Cerebellar nuclear complex (tissue), 1 donor: ENCODE measurements around the gene HS3ST3A1.

ENCODE experiments used
- DNase-seq, 2 experiments: peaks; one replicate each; lab custom pipeline; 2025; lab: John Stamatoyannopoulos, UW

Gene HS3ST3A1

DNA sequence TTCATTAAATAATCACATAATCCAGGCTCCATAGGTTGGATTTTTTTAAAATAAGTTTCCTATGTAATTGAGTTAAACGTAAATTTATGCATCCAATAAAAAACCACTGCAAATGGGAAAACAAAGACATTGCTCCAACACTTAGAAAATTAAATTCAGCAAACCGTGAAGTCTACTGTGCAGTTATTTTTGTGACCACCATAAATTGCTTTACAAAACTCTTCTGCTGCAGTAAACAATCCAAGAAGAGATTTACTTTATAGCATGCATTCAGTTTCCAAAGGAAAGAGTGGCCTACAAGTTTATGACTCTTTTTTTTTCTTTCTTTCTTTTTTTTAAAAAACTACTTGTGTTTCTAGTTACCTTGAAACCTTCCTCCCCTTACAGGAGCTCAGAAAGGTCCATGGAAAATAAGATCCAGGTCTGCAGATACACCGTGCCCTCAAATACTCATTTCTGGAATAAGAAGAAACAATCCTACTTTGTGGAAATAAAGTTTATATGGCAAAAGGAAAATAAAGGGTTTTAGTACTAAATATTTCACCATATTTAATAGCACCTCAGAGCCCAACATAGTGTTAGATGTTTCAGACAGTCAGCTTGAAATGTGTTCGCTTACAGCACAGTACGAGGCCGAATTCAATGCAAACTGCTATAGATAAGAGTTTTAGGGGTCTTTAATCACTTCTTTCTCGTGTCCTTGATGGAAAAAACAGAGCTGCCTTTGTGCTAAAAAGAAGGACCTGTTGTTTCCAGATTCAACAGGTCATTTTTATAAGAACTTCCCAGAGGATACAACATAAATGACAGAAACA, 3.2 kb downstream of the HS3ST3A1 start:
- DNase-seq, result no peak

DNA sequence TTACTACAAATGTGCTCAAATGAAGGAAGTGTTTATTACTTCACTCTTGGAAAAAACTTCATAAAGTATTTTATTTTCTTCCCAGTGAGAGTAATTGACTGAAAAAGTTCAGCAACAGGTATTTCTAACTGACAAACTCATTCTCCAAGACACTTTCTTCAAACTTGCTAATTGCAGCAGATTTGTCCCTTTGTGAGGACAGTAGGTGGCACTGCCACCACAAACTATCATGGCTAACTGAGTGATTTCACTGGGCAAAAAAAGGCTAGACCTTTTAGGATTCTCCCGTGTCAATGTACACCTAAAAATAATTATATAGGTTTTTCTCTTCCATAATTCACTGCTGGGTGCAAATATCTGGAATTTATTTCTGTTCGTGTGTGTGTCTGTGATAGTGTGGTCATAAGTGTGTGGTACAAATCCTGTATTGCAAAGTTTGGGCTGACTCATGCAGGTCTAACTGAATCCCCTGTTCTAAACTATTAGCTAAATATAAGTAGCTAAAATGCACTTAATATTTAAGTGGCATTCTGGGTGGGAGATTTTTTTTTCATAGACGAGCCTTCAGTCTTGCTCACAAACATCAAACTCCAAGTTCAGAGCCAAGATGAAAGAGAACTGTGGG, 3.9 kb downstream of the HS3ST3A1 start:
- no peak for DNase-seq

DNA sequence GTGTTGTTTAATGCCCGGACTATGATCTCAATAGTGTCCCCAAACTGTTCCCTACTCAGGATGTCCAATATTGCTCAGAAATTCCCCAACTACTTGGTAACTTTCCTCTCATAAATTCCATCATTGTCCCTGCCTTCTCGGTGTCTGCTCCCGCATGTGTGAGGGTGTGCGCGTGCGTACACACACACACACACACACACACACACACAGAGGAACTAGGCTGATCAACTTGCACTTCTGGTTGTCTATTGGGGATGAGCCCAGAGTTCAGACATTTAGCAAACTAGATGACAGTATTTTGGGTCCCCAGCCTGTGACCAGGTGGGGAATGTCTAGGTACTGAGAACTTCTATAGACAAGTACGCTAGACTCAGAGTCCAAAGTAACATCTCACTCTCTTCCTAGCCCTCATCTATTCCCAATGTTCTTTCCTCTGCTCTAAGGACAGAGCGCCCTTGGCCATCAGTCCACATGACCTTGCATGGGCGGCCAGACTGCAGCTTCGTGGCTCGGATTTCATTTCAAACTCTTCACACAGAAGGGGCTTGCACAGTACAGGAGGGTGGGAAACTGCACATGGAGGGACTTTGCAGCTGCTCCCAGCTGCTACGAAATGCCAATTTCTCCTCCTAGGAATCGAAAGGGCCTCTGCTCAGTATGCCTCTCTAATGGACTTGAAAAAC, 5.3 kb downstream of the HS3ST3A1 start:
- no peak for DNase-seq

GRCh38 chr17:13595599-13595899, 6.2 kb downstream of the HS3ST3A1 start:
- DNase-seq, result no peak

GRCh38 chr17:13594762-13595598, 6.7 kb downstream of the HS3ST3A1 start:
- DNase-seq, result no peak

- no peak for DNase-seq
Measured at GRCh38 chr17:13594310-13594709, 7.4 kb downstream of the HS3ST3A1 start.

- DNase-seq, result no peak
Measured at GRCh38 chr17:13593757-13594156, 8.0 kb downstream of the HS3ST3A1 start.

- no peak for DNase-seq
Measured at GRCh38 chr17:13593021-13593751, 8.5 kb downstream of the HS3ST3A1 start.

GRCh38 chr17:13592427-13592826, 9.3 kb downstream of the HS3ST3A1 start:
- DNase-seq, result no peak

DNA sequence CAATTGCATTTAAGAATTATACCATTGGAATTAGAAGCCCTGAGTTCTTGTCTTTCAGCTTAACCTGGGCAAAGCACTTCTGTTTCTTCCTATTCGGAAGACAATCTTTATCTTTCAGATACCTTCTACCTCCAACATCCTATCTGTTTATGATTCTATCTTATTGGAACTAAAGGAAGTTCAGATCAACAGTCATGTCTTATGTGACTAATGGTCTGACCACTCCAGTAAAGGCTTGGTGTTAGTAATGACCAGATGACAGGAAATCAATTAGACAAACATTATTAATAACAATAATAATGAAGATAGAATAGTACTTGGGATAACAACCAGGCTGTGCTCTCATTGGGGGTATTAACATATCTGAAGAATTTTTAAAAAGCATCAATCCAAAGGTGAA, 11.3 kb downstream of the HS3ST3A1 start:
- DNase-seq, result no peak

GRCh38 chr17:13589658-13590057, 12.1 kb downstream of the HS3ST3A1 start:
- no peak for DNase-seq

DNA sequence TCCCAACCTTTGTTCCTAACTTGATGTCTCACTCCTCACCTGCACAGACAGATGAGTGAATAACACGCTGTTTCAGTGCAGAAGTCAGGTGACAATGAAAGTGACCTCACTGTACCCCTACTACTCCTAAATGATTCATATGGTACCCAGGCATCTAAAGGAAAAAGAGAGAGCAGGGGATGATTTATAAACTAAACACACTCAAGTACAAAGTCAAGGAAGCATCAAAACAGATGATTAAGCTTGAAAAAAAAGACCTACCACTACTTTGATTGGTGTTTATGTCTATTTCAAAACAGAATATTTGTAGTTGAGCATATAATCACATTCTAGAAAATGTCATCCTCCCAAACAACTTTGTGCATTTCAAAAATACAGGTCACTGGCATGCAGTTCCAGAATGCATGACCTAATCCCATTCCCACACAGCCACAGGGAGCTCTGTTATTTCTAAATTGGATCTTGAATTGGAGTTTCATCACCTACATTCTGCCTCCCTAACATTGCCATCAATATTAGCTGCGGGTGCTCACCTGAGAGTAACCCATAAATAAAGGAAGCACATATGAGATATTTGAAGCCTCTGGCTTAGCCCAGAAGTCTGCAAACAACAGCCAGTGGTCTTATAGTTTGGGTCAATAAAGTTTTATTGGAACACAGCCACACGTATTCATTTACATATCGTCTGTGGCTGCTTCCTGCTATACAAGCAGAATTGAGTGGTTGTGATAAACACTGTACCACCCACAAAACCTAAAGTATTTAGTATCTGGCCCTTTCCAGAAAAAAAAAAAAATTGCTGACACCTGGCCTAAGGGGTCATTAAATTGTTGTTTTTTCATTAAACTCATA, 14.0 kb downstream of the HS3ST3A1 start:
- DNase-seq, result no peak

DNA sequence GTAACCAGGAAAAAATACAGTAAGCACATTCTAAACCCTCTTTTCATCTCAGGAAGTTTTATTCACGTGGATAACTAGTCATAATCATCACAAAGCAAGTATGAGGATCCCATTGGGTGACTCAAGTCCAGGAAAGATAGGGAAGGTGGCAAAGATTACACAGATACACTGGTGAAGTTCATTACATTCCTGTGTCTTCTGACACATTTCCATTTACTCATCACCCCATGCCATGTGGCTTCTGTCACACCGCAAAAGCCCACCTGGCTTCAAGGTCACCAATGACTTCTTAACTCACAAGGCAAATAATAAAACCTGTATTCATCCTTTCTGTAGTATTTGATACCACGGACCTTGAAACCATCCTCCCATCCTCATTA, 17.0 kb downstream of the HS3ST3A1 start:
- DNase-seq, result no peak

- DNase-seq, result no peak
Measured at GRCh38 chr17:13583996-13584700, 17.6 kb downstream of the HS3ST3A1 start.

GRCh38 chr17:13582776-13583547, 18.8 kb downstream of the HS3ST3A1 start:
- DNase-seq, result no peak

DNA sequence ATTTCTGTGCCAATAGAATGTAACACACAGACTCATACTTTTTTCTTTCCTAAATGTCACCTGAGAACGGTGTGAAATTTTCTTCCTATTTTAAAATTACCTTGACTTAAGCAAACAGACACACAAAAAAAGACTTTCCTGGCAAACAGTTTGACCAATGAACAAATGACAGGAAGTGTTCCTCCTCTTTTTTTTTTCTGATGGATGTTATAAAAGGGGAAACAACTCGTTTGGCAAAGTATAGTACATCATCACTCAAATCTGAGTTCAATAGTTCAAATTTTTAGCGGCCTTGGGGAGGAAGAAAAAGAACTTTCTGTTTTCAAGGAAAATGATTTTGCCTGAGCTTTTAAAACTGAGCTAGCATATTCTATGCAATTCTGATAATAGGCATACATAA, 19.8 kb downstream of the HS3ST3A1 start:
- DNase-seq, result no peak

DNA sequence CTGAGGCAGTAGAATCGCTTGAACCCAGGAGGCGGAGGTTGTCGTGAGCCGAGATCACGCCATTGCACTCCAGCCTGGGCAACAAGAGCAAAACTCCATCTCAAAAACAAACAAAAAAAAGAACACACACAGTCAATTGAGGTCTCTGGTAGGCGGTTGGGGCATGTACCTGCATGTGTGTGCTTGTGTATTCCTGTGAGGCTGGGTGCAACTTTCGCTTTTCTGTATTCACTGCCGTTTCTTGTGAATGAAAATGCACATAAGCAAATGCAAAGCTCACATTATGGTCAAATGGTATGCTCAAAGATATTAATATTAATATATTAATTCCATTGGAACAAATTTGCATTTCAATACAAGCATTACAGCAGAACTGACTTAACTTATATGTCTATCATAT, 20.9 kb downstream of the HS3ST3A1 start:
- DNase-seq, result no peak

DNA sequence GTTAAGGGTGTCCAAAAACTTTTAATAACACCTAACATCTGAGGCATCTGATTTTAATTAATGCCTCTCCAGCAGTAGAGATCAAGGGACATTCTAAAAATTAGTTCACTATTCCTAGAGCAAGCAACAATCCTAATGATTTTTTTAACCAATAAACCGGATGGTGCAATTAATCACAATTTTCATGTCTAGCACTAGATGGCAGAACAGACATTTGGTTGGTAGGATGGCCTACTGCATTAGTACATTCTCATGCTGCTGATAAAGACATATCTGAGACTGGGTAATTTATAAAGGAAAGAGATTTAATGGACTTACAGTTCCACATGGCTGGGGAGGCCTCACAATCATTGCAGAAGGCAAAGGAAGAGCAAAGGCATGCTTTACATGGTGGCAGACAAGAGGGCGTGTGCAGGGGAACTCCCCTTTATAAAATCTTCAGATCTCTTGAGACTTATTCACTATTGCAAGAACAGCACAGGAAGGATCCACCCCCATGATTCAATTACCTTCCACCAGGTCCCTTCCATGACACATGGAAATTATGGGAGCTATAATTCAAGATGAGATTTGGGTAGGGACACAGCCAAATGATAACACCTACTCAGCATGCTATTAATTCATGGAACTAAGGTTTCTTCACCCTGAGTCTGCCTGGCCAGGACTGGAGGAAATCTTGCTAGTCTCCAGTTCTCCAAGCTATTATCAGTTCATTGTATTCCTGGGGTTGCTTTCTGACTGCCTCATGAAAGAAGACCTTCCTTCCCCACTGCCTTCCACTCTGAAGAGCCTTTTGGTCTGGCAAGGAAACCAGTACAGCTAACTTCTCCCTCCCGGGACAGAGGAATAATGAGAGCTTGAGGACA, 24.8 kb downstream of the HS3ST3A1 start:
- no peak for DNase-seq
